NOMO-1 treated with DMSO at 0.1 percent for 48 hours (cell line): ENCODE results near the gene ANGPTL2.
"Not testable (repeated sequence)": the region's sequence is repeated elsewhere in the genome, so short reads cannot be mapped to it uniquely, and the experiment has no call there.

Source experiments
- DNase-seq: peaks from one replicate; lab custom pipeline; 2025; ENCODE audit not compliant: unreplicated experiment; lab: John Stamatoyannopoulos, UW

The ANGPTL2 gene

GRCh38 chr9:127122176-127123063, at the start of gene ANGPTL2:
Gene ANGPTL2, minus strand, starts transcription at chr9:127122635. Its CDS starts 13,904 bp downstream, at chr9:127108731.
- DNase-seq, result no peak

GRCh38 chr9:127171348-127171747, 48.9 kb upstream of the ANGPTL2 start:
- DNase-seq, result not testable (repeated sequence)

- no peak for DNase-seq
These were observed 48.2 kb upstream of the ANGPTL2 start for GRCh38 chr9:127170652-127171051.

- DNase-seq, result no peak
These were observed 47.7 kb upstream of the ANGPTL2 start for GRCh38 chr9:127170103-127170502.

GRCh38 chr9:127169575-127169883, 47.1 kb upstream of the ANGPTL2 start:
- no peak for DNase-seq

- no peak for DNase-seq
These were observed 46.5 kb upstream of the ANGPTL2 start for GRCh38 chr9:127168756-127169574.

- no peak for DNase-seq
These were observed 45.3 kb upstream of the ANGPTL2 start for GRCh38 chr9:127167560-127168326.

- no peak for DNase-seq
These were observed 44.5 kb upstream of the ANGPTL2 start for GRCh38 chr9:127166651-127167524.

- peak; percentile 63 for DNase-seq
These were observed 43.7 kb upstream of the ANGPTL2 start for GRCh38 chr9:127166111-127166510.

- no peak for DNase-seq
These were observed 42.7 kb upstream of the ANGPTL2 start for GRCh38 chr9:127165116-127165515.

GRCh38 chr9:127163409-127163808, 41.0 kb upstream of the ANGPTL2 start:
- DNase-seq, result peak; percentile 70

- DNase-seq, result no peak
These were observed 40.5 kb upstream of the ANGPTL2 start for GRCh38 chr9:127162864-127163365.

- no peak for DNase-seq
These were observed 39.8 kb upstream of the ANGPTL2 start for GRCh38 chr9:127162046-127162863.

- DNase-seq, result no peak
These were observed 38.7 kb upstream of the ANGPTL2 start for GRCh38 chr9:127161081-127161624.

GRCh38 chr9:127159949-127160610, 37.6 kb upstream of the ANGPTL2 start:
- no peak for DNase-seq

GRCh38 chr9:127159325-127159801, 36.9 kb upstream of the ANGPTL2 start:
- no peak for DNase-seq

GRCh38 chr9:127158786-127159324, 36.4 kb upstream of the ANGPTL2 start:
- DNase-seq, result no peak

- DNase-seq, result no peak
These were observed 33.0 kb upstream of the ANGPTL2 start for GRCh38 chr9:127155314-127155960.
